GM21526 (cell line): ENCODE data around the gene OPN1MW.
"Not testable (repeated sequence)": the region's sequence is repeated elsewhere in the genome, so short reads cannot be mapped to it uniquely, and the experiment has no call there.

ENCODE experiments used
- ATAC-seq: cut with Tn5 transposase; IDR thresholded peaks from one replicate; pipeline ENCODE4 v1.9.1; 2021; ENCODE audit warnings: moderate library complexity; ENCODE audit not compliant: unreplicated experiment, low FRiP score

OPN1MW gene

DNA sequence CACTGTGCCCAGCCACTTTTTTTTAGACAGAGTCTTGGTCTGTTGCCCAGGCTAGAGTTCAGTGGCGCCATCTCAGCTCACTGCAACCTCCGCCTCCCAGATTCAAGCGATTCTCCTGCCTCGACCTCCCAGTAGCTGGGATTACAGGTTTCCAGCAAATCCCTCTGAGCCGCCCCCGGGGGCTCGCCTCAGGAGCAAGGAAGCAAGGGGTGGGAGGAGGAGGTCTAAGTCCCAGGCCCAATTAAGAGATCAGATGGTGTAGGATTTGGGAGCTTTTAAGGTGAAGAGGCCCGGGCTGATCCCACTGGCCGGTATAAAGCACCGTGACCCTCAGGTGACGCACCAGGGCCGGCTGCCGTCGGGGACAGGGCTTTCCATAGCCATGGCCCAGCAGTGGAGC lies at the start of gene OPN1MW:
Gene OPN1MW, plus strand, starts transcription at position 301 of the 400 bp plus-strand sequence. Its CDS starts 82 bp downstream, at position 383.
- not testable (repeated sequence) for ATAC-seq

DNA sequence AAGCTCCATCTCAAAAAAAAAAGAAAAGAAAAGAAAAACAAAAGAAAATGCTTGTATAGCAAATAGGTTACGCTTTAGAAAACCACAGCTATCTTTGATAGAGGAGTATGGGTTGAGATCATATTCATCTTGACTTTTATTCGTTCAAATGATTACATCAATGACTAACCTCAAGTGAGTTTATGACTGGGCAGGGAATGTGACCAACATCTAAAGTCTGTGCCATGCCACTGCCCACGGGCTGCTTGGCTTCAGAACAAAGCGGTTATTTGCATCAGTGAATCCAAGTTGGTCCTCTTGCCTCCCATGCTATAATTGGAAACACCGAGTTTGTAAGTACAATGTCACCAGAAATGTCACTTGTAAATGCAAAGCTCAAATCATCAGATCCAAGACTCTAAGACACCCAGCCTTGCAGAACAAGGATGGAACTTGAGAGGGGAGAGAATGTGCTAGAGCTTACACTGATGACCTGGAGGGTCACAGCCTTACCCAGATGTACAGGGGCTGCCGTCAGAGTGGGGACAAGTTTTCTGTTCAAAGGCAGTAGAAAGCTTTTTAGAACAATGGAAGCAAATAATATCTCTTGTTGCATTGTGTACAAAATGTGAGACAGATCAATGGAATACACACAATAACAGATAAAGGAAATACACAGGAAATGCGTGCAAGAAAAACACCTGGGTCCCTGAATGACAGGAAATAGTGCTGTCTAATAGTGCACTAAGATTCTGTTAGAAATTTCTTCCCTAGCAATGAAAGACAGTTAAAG lies 46.8 kb upstream of the OPN1MW start:
- no peak for ATAC-seq

DNA sequence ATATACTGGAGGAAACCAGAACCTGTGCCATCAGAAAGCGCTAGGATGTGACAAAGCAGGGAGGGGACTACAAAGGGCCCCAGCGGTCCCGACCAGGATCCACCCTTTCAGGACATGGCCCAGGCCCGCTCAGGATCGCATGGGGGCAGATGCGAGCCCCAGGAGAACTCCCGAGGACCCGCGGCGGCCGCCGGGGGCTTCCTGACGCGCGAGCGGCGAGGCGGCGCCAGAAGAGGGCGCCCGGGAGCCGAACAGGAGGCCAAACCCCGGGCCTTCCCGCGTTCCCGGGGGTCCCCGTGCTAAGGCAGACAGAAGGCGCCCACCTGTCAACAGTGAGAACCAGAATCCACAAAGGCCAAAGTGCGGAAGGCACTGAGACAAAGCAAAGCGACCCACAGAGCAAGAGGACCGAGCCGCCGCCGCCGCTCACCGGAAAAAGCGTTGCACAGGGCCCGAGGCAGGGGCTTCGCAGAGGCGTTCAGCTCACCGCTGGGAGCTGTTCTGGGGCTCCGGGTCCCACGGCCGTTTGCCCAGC lies 45.7 kb upstream of the OPN1MW start:
- no peak for ATAC-seq

DNA sequence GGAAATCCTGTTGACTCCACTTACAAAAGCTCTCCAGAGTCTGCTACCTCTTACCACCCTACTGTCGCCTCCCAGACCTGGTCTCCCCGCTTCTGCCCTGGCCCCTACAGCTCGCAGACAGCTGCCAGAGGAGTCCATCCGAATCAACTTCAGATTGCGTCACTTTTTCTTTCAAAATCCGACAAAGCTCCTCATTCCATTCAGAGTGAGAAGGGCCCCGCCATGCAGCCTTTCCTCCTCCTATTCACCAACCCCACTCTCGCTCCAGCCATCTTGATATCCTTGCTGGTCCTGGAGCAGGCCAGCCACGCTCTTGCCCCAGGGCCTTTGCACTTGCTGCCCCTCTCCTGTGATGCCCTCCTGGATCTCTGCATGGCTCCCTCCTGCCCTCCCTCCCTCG lies 43.5 kb upstream of the OPN1MW start:
- no peak for ATAC-seq

DNA sequence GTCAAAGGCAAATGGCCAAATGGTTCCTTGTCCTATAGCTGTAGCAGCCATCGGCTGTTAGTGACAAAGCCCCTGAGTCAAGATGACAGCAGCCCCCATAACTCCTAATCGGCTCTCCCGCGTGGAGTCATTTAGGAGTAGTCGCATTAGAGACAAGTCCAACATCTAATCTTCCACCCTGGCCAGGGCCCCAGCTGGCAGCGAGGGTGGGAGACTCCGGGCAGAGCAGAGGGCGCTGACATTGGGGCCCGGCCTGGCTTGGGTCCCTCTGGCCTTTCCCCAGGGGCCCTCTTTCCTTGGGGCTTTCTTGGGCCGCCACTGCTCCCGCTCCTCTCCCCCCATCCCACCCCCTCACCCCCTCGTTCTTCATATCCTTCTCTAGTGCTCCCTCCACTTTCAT lies 42.2 kb upstream of the OPN1MW start:
- no peak for ATAC-seq

DNA sequence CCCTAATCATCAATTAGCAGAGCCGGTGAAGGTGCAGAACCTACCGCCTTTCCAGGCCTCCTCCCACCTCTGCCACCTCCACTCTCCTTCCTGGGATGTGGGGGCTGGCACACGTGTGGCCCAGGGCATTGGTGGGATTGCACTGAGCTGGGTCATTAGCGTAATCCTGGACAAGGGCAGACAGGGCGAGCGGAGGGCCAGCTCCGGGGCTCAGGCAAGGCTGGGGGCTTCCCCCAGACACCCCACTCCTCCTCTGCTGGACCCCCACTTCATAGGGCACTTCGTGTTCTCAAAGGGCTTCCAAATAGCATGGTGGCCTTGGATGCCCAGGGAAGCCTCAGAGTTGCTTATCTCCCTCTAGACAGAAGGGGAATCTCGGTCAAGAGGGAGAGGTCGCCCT lies 41.7 kb upstream of the OPN1MW start:
- ATAC-seq, result no peak

DNA sequence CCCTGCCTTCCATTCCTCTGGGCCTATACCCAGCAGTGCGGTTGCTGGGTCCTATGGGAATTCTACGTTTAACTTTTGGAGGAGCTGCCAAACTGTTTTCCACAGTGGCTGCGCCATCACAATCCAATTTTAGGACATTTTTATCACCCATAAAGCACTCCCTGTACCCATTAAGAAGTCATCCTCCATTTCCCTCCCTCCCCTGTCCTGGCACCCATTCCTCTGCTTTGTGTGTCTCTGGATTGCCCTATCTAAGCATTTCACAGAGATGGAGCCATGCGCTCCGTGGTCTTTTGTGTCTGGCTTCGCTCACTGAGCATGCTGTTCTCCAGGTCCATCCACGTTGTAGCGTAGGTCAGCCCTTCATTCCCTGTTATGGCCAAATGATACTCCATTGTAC lies 40.0 kb upstream of the OPN1MW start:
- ATAC-seq, result no peak

DNA sequence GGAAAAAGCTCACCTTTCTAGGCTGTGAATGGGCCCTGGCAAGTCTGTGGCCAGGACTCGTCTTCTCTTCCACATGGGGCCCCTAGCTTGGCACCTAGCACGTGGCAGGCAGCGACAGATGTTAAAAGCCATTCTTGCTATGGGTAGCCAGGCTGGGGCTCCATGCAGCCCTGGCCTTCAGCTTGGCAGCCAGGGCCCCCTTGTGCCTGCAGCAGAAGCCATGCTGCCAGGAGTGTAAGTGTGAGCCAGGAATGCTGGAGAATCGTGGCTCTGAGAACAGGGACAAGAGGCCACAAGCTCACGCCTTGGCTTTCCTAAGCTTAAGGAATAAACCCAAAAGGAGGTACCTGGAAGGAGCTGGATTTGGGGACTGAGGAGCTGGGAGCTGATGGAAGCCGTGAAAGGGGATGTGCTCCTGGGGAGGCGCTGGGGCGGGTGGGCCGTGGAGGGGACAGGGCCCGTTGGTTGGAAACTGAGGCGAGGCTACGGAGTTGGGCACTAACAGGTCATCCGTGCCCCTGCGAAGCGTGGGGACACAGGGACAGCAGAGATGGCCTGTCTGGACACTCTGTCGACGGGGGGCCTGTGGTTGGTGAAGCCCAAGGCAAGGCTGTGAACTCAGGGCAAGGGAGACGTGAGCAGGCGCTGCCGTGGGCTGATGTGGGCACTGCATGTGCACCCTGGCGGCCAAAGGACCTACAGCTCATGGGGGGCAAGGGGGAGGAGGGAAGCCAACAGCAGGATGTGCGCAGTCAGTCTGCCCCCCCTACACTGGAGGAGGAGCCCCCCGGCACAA lies 39.2 kb upstream of the OPN1MW start:
- no peak for ATAC-seq

DNA sequence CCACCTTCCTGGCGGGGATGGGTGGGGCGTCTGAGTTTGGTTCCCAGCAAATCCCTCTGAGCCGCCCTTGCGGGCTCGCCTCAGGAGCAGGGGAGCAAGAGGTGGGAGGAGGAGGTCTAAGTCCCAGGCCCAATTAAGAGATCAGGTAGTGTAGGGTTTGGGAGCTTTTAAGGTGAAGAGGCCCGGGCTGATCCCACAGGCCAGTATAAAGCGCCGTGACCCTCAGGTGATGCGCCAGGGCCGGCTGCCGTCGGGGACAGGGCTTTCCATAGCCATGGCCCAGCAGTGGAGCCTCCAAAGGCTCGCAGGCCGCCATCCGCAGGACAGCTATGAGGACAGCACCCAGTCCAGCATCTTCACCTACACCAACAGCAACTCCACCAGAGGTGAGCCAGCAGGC lies 38.4 kb upstream of the OPN1MW start, which contains the start of gene OPN1LW:
Gene OPN1LW, plus strand, starts transcription at position 234 of the 400 bp plus-strand sequence. Its CDS starts 41 bp downstream, at position 275.
- ATAC-seq, result not testable (repeated sequence)

DNA sequence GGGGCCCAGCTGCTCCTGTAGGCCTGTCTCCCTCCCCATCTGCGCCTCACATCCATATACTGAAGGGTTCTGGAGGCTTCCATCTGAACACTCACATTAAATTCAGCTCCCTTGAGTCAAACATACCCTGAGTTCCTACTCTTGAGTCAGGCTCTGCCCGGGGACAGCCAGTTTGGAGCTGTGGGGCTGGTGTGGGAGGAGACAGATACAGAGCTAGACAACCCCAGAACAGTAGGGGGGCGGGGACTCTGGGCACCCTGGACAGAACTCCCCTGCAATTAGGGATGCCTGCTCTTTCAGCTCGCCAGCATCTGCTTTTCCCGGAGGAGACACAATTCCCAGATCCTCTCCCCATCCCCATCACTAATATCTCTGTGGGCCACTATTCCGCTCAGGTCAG lies 31.4 kb upstream of the OPN1MW start:
- not testable (repeated sequence) for ATAC-seq

DNA sequence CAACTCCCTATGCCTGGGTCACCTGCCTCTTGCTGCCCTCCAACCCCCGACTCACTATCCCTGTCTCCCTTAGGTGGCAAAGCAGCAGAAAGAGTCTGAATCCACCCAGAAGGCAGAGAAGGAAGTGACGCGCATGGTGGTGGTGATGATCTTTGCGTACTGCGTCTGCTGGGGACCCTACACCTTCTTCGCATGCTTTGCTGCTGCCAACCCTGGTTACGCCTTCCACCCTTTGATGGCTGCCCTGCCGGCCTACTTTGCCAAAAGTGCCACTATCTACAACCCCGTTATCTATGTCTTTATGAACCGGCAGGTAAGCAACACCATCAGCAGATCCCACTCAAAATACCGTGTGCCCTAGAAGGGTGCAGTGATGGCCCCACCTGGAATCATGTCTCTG lies 26.2 kb upstream of the OPN1MW start:
- ATAC-seq, result not testable (repeated sequence)

GRCh38 chrX:154157207-154157606 lies 25.2 kb upstream of the OPN1MW start:
- ATAC-seq, result not testable (repeated sequence)

GRCh38 chrX:154159345-154159744 lies 23.1 kb upstream of the OPN1MW start:
- not testable (repeated sequence) for ATAC-seq

- ATAC-seq, result not testable (repeated sequence)
Measured at GRCh38 chrX:154164902-154165301, 17.5 kb upstream of the OPN1MW start.

DNA sequence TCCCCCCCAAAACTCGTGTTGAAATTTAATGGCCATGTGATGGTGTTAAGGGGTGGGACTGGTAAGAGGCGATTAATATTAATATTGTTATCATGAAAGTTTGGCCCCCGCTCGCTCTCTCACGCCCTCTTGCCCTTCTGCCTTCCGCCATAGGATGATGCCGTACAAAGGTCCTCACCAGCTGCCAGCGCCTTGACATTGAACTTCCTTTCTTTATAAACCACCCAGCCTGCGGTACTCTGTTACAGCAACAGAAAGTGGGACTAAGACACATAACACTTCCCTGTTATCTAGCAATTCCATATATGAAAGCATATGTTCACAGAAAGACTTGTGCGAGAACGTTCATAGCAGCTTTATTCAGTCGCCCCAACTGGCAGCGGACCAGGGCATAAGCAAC lies 14.0 kb upstream of the OPN1MW start:
- not testable (repeated sequence) for ATAC-seq

GRCh38 chrX:154172535-154172943 lies 9.9 kb upstream of the OPN1MW start:
- ATAC-seq, result not testable (repeated sequence)

DNA sequence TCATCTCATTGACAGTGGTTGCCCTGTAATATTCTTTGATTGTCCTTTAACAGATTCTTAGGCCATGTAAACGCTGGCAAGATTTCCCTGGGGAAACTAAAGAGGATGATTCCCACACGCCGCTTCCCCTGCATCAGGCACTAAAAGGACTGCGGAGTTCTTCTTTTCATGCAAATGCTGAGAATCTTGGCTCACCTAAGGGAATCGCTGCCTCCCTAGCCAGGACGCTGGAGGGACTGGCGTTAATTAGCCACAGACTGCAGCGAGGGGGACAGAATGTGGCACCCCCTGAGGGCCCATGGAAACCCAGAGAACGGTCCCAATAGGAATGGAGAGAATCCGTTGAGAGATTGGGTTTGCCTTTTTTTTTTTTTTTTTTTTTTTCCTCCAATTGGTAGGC lies 8.0 kb upstream of the OPN1MW start:
- ATAC-seq, result not testable (repeated sequence)

- ATAC-seq, result not testable (repeated sequence)
Measured at GRCh38 chrX:154183794-154184193, 1.4 kb downstream of the OPN1MW start.

DNA sequence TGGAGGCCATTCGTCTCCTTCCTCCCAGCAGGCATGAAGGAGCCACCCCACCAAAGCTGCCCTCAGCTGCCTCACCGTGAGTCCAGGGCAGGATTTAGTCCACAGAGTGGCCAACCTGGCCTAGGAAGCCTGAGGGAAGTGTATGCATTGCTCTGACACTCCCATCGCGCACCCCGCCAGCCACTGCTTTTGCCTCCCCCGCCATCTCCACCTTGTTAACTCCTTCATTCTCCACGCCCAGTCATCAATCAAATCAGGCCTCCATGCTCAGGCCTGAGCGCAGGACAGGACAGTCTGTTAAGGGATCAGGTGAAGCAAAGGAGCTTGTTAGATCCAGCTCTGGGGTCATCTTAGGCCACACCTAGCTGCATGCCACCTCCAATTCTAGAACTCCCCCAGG lies 10.4 kb downstream of the OPN1MW start:
- not testable (repeated sequence) for ATAC-seq

DNA sequence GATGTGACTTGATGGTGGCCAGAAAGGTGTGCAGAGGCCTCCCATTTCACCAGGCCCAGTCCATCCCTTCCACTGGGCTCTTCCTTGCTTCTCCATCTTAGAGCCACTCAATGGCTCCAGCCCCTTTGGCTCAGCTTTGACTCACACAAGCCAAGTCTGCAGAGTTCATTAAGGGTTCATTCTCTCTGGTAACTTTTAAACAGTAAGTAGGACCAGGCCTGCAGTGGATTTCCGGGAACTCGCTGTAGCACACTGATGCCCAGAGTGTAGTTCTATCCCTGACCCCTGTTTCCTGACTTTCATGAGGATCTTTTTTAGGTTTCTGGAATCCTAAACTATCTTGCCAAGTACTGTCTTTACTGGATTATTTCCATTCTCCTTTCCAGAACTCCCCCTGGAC lies 11.9 kb downstream of the OPN1MW start:
- ATAC-seq, result not testable (repeated sequence)

DNA sequence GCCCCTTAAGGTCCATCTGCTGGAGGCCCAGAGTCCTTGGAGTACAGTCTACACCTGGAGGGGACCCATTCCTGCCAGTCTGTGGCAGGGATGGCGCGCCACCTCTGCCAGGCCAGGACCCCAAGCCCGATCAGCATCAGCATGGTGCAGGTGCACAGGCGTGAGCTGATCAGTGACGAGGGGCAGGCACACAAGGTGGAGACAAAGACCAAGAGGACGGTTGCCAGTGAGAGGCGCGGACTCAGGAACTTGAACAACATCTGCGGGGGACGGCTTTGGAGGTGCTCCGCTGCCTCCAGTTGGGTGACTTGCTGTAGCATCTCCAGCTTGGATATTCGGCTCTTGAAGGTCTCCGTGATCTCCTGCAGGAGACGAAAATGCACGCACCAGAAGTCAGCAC lies 14.1 kb downstream of the OPN1MW start:
- not testable (repeated sequence) for ATAC-seq
